GM23338 (cell line): ENCODE results near the gene AKAP17A.

Experiments
- EZH2 ChIP-seq: fragments of 200-600 bp; sonication (generic); IDR thresholded peaks from one replicate; pipeline ENCODE4 v1.8.0; 2017; ENCODE audit warnings: antibody characterized with exemption, mild to moderate bottlenecking, low read depth; ENCODE audit not compliant: unreplicated experiment
- EZH2phosphoT487 ChIP-seq: fragments of 200-600 bp; sonication (generic); IDR thresholded peaks from one replicate; pipeline ENCODE4 v1.8.1; 2018; ENCODE audit warnings: antibody characterized with exemption; ENCODE audit not compliant: unreplicated experiment
- JUNB ChIP-seq: IDR thresholded peaks from one replicate; pipeline ENCODE4 v1.6.1; 2016; ENCODE audit warnings: antibody characterized with exemption; ENCODE audit not compliant: unreplicated experiment
- NANOG ChIP-seq: IDR thresholded peaks from 2 replicates; pipeline ENCODE4 v1.6.1; 2016; ENCODE audit warnings: antibody characterized with exemption, borderline replicate concordance
- POLR2AphosphoS5 ChIP-seq: IDR thresholded peaks from 2 replicates; pipeline ENCODE4 v1.6.1; 2016; ENCODE audit warnings: antibody characterized with exemption, low read depth
- STAT1 ChIP-seq: IDR thresholded peaks from one replicate; pipeline ENCODE4 v1.6.1; 2016; ENCODE audit warnings: antibody characterized with exemption; ENCODE audit not compliant: unreplicated experiment
- TF ChIP-seq, protein P1 (sequence below): IDR thresholded peaks from one replicate; pipeline ENCODE4 v1.6.1; 2018; ENCODE audit warnings: antibody characterized with exemption; ENCODE audit not compliant: unreplicated experiment
- TF ChIP-seq, protein P2 (sequence below), 2 experiments: fragments of 200-600 bp in 1 of 2; sonication (generic) in 1 of 2; conservative IDR thresholded peaks; 2 replicates each; pipeline versions ENCODE4 v1.5.1 to v1.6.1; 2016 to 2017; ENCODE audit warnings: antibody characterized with exemption in 2 of 2, low read depth in 2 of 2, mild to moderate bottlenecking in 2 of 2, moderate library complexity in 1 of 2
- TF ChIP-seq, protein P3 (sequence below): IDR thresholded peaks from 2 replicates; pipeline ENCODE4 v1.6.1; 2016; ENCODE audit warnings: antibody characterized with exemption

DNA sequence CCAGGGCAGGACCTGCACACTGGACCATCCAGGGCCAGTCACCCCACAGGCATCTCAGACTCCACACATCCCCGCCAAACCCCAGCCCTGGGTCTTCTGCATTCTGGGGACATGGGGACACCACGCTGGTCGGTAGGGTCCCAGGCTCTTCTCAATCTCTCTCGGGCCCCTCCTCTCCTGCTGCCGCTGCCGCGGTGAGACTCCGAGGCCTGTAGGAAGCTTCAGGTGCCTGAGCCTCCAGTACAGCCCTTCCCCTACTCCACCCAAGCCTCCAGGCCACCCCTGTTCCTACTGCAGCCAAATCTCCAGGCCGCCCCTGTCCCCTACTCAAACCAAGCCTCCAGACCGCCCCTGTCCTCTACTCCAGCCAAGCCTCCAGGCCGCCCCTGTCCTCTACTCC is 17.9 kb downstream of the AKAP17A start:
- TF ChIP-seq, protein P1, sequence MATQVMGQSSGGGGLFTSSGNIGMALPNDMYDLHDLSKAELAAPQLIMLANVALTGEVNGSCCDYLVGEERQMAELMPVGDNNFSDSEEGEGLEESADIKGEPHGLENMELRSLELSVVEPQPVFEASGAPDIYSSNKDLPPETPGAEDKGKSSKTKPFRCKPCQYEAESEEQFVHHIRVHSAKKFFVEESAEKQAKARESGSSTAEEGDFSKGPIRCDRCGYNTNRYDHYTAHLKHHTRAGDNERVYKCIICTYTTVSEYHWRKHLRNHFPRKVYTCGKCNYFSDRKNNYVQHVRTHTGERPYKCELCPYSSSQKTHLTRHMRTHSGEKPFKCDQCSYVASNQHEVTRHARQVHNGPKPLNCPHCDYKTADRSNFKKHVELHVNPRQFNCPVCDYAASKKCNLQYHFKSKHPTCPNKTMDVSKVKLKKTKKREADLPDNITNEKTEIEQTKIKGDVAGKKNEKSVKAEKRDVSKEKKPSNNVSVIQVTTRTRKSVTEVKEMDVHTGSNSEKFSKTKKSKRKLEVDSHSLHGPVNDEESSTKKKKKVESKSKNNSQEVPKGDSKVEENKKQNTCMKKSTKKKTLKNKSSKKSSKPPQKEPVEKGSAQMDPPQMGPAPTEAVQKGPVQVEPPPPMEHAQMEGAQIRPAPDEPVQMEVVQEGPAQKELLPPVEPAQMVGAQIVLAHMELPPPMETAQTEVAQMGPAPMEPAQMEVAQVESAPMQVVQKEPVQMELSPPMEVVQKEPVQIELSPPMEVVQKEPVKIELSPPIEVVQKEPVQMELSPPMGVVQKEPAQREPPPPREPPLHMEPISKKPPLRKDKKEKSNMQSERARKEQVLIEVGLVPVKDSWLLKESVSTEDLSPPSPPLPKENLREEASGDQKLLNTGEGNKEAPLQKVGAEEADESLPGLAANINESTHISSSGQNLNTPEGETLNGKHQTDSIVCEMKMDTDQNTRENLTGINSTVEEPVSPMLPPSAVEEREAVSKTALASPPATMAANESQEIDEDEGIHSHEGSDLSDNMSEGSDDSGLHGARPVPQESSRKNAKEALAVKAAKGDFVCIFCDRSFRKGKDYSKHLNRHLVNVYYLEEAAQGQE = no peak
- TF ChIP-seq, protein P2, sequence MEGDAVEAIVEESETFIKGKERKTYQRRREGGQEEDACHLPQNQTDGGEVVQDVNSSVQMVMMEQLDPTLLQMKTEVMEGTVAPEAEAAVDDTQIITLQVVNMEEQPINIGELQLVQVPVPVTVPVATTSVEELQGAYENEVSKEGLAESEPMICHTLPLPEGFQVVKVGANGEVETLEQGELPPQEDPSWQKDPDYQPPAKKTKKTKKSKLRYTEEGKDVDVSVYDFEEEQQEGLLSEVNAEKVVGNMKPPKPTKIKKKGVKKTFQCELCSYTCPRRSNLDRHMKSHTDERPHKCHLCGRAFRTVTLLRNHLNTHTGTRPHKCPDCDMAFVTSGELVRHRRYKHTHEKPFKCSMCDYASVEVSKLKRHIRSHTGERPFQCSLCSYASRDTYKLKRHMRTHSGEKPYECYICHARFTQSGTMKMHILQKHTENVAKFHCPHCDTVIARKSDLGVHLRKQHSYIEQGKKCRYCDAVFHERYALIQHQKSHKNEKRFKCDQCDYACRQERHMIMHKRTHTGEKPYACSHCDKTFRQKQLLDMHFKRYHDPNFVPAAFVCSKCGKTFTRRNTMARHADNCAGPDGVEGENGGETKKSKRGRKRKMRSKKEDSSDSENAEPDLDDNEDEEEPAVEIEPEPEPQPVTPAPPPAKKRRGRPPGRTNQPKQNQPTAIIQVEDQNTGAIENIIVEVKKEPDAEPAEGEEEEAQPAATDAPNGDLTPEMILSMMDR (conservative IDR thresholded peaks at IDR 0.05; ENCODE audit: low read depth in 2 of 2) = no peak
- TF ChIP-seq EZH2phosphoT487 = no peak
- no peak for TF ChIP-seq POLR2AphosphoS5
- TF ChIP-seq NANOG = no peak
- no peak for TF ChIP-seq EZH2
- TF ChIP-seq, protein P3, sequence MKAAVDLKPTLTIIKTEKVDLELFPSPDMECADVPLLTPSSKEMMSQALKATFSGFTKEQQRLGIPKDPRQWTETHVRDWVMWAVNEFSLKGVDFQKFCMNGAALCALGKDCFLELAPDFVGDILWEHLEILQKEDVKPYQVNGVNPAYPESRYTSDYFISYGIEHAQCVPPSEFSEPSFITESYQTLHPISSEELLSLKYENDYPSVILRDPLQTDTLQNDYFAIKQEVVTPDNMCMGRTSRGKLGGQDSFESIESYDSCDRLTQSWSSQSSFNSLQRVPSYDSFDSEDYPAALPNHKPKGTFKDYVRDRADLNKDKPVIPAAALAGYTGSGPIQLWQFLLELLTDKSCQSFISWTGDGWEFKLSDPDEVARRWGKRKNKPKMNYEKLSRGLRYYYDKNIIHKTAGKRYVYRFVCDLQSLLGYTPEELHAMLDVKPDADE = no peak
- TF ChIP-seq STAT1 = no peak
- no peak for TF ChIP-seq JUNB
